ENCODE data around the gene UNC5B.

UNC5B gene

GRCh38 chr10:71243756-71244395 is 31.5 kb downstream of the UNC5B start:
- DNase-seq, result no peak
- no peak for TF ChIP-seq GATA1 (IDR thresholded peaks at IDR 0.05; ENCODE audit: low read depth, low read length)
- no peak for TF ChIP-seq POLR2A (IDR thresholded peaks at IDR 0.05; ENCODE audit: low read length)

- no peak for DNase-seq
- TF ChIP-seq POLR2A (IDR thresholded peaks at IDR 0.05; ENCODE audit: low read length), result no peak
- TF ChIP-seq GATA1 (IDR thresholded peaks at IDR 0.05; ENCODE audit: low read depth, low read length), result no peak
These were observed 32.4 kb downstream of the UNC5B start for GRCh38 chr10:71244431-71245419.

- TF ChIP-seq POLR2A (IDR thresholded peaks at IDR 0.05; ENCODE audit: low read length) (no peak), GATA1 (IDR thresholded peaks at IDR 0.05; ENCODE audit: low read depth, low read length) (no peak)
- no peak for DNase-seq
These were observed 33.3 kb downstream of the UNC5B start for GRCh38 chr10:71245420-71246325.

GRCh38 chr10:71246591-71247413 is 34.4 kb downstream of the UNC5B start:
- no peak for TF ChIP-seq POLR2A (IDR thresholded peaks at IDR 0.05; ENCODE audit: low read length)
- no peak for TF ChIP-seq GATA1 (IDR thresholded peaks at IDR 0.05; ENCODE audit: low read depth, low read length)
- no peak for DNase-seq

- DNase-seq, result no peak
- no peak for TF ChIP-seq POLR2A (IDR thresholded peaks at IDR 0.05; ENCODE audit: low read length)
- TF ChIP-seq GATA1 (IDR thresholded peaks at IDR 0.05; ENCODE audit: low read depth, low read length), result no peak
These were observed 35.0 kb downstream of the UNC5B start for GRCh38 chr10:71247414-71247705.

GRCh38 chr10:71247804-71248203 is 35.4 kb downstream of the UNC5B start:
- no peak for DNase-seq
- TF ChIP-seq GATA1 (IDR thresholded peaks at IDR 0.05; ENCODE audit: low read depth, low read length), result no peak

- TF ChIP-seq POLR2A (IDR thresholded peaks at IDR 0.05; ENCODE audit: low read length) (no peak), GATA1 (IDR thresholded peaks at IDR 0.05; ENCODE audit: low read depth, low read length) (no peak)
- DNase-seq, result no peak
These were observed 35.8 kb downstream of the UNC5B start for GRCh38 chr10:71248210-71248609.

GRCh38 chr10:71249996-71250395 is 37.6 kb downstream of the UNC5B start:
- no peak for TF ChIP-seq GATA1 (IDR thresholded peaks at IDR 0.05; ENCODE audit: low read depth, low read length)
- no peak for TF ChIP-seq POLR2A (IDR thresholded peaks at IDR 0.05; ENCODE audit: low read length)
- no peak for DNase-seq

- TF ChIP-seq POLR2A (IDR thresholded peaks at IDR 0.05; ENCODE audit: low read length) (no peak), GATA1 (IDR thresholded peaks at IDR 0.05; ENCODE audit: low read depth, low read length) (no peak)
- no peak for DNase-seq
These were observed 38.0 kb downstream of the UNC5B start for GRCh38 chr10:71250405-71250804.

- no peak for DNase-seq
- no peak for TF ChIP-seq POLR2A (IDR thresholded peaks at IDR 0.05; ENCODE audit: low read length)
- TF ChIP-seq GATA1 (IDR thresholded peaks at IDR 0.05; ENCODE audit: low read depth, low read length), result no peak
These were observed 38.5 kb downstream of the UNC5B start for GRCh38 chr10:71250842-71251241.

GRCh38 chr10:71251319-71251718 is 38.9 kb downstream of the UNC5B start:
- DNase-seq, result no peak
- TF ChIP-seq GATA1 (IDR thresholded peaks at IDR 0.05; ENCODE audit: low read depth, low read length) (no peak), POLR2A (IDR thresholded peaks at IDR 0.05; ENCODE audit: low read length) (no peak)

GRCh38 chr10:71252220-71252619 is 39.9 kb downstream of the UNC5B start:
- no peak for TF ChIP-seq GATA1 (IDR thresholded peaks at IDR 0.05; ENCODE audit: low read depth, low read length)
- no peak for DNase-seq
